ENCODE data around the gene PLEKHO2. TPM values are rescaled to one million over a fixed set of nuclear protein-coding genes. Genes with fewer than 3 reads are reported as not detected.
A peak's percentile ranks its signal among the peaks of the same experiment; 100 is the strongest.

Gene PLEKHO2
- total and polyA plus RNA-seq, 2 experiments from 2014 or later = 30.7 to 35.3 TPM

GRCh38 chr15:64816452-64816851 is 25.3 kb upstream of the PLEKHO2 start:
- Histone ChIP-seq H3K9me3 (ENCODE audit: low read depth) (no peaks in the 10 kb centered on the region), H2AFZ (no peak overlapping the region), H3K4me2 (ENCODE audit: unreplicated experiment) (no peak overlapping the region), H3K4me3 (no peak overlapping the region), H3K4me1 (ENCODE audit: insufficient read depth) (no peaks in the 10 kb centered on the region), H3K79me2 (ENCODE audit: insufficient read depth) (no peaks in the 10 kb centered on the region), H3K9ac (no peak overlapping the region), H3K9me2 (ENCODE audit: insufficient read depth) (no peaks in the 10 kb centered on the region), H3K36me3 (ENCODE audit: low read depth) (no peaks in the 10 kb centered on the region), H3F3A (ENCODE audit: insufficient read depth) (no peaks in the 10 kb centered on the region), H4K20me1 (ENCODE audit: insufficient read depth) (no peaks in the 10 kb centered on the region), H3K27me3 (replicated peaks; ENCODE audit: insufficient read depth) (no peaks in the 10 kb centered on the region), H3K27ac (no peak overlapping the region)
- 91 to 92% methylated on average over 13 of the region's 13 CpGs for WGBS, 2 experiments (ENCODE audit: low coverage in 1 of 2, low lambda C conversion rate in 2 of 2, missing lambda C conversion rate in 2 of 2)
- no peak for TF ChIP-seq EZH2phosphoT487 (IDR thresholded peaks at IDR 0.05; ENCODE audit: insufficient read depth, low read depth)
- no peak for TF ChIP-seq EZH2 (IDR thresholded peaks at IDR 0.05; ENCODE audit: insufficient read depth, poor library complexity, severe bottlenecking)
- DNase-seq = no peak
- in situ Hi-C loops (cut with MboI) = no loop called here

GRCh38 chr15:64824929-64825430 is 16.7 kb upstream of the PLEKHO2 start:
- 1% methylated on average over 17 of the region's 17 CpGs for WGBS, 2 experiments (ENCODE audit: low coverage in 1 of 2, low lambda C conversion rate in 2 of 2, missing lambda C conversion rate in 2 of 2)
- no peaks in the 10 kb centered on the region for H3K9me3 ChIP-seq (ENCODE audit: low read depth)

DNA sequence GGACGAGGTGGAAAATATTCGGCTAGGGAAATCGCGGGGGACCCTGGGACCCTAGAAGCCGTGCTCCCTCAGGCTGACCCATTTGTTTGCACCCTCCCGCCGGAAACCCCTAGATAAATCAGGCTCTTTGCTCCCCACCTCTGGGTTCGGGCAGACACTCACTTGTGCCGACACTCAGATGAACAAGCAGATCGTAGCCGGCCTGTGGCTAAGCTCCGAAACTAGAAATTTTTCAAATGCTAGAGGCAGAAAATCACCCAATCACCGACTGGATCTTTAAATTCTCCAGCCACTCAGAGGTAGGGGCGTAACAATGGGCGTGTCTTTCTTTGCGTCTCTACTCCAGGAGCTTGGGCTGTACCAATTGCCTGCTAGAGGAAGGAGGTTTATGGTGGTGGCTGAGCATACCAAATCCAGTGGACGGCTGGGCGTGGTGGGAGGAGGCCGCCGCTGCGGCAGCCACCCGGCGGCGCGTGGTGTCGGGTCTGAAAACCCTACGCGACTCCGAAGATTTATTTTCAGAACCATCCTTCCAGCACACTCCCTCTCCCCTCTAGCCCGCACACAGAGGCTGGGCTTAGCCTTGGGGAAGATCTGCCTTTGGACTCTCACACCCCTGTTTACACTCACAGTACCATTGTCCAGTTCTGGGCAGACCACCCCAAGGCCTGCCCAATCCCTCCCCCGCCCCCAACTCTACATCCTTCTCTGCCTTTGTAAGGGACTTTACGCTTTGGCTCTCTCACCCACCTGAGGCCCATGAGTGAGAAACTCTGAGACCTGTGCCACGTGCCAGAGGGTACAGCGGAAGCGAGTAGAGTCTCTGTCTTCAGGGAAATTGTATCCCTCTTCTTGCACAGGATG is 16.1 kb upstream of the PLEKHO2 start, which contains the start of gene PIF1:
Gene PIF1, minus strand, starts transcription at position 217 of the 864 bp plus-strand sequence. CDS start 1,312 bp downstream, outside the sequence.
- Histone ChIP-seq H3K4me3 (peak within 1 kb of the TSS; percentile 73), H2AFZ (peak within 1 kb of the TSS; percentile 96), H3K4me2 (ENCODE audit: unreplicated experiment) (peak within 1 kb of the TSS; percentile 84), H4K20me1 (ENCODE audit: insufficient read depth) (no peaks in the 10 kb centered on the region), H3K4me1 (ENCODE audit: insufficient read depth) (peaks cover 5% of the 10 kb centered on the region), H3K79me2 (ENCODE audit: insufficient read depth) (no peaks in the 10 kb centered on the region), H3K9me3 (ENCODE audit: low read depth) (no peaks in the 10 kb centered on the region), H3K27me3 (replicated peaks; ENCODE audit: insufficient read depth) (no peaks in the 10 kb centered on the region), H3K9me2 (ENCODE audit: insufficient read depth) (no peaks in the 10 kb centered on the region), H3K9ac (peak within 1 kb of the TSS; percentile 84), H3F3A (ENCODE audit: insufficient read depth) (no peaks in the 10 kb centered on the region), H3K36me3 (ENCODE audit: low read depth) (no peaks in the 10 kb centered on the region), H3K27ac (peak within 1 kb of the TSS; percentile 60)
- WGBS, 2 experiments (ENCODE audit: low coverage in 1 of 2, low lambda C conversion rate in 2 of 2, missing lambda C conversion rate in 2 of 2) = 1 to 2% methylated on average over 35 of the region's 35 CpGs
- in situ Hi-C loops (cut with MboI) = no loop called here
- no peak for TF ChIP-seq EZH2 (IDR thresholded peaks at IDR 0.05; ENCODE audit: insufficient read depth, poor library complexity, severe bottlenecking)
- TF ChIP-seq EZH2phosphoT487 (IDR thresholded peaks at IDR 0.05; ENCODE audit: insufficient read depth, low read depth) = no peak
- DNase-seq = peak; percentile 99

More at GRCh38 chr15:64824929-64825430, 16.7 kb upstream of the PLEKHO2 start:
- Histone ChIP-seq H3K4me3 (peak overlapping the region; percentile 73), H3K4me2 (ENCODE audit: unreplicated experiment) (peak overlapping the region; percentile 84), H3K27me3 (replicated peaks; ENCODE audit: insufficient read depth) (no peaks in the 10 kb centered on the region), H3K36me3 (ENCODE audit: low read depth) (no peaks in the 10 kb centered on the region), H3F3A (ENCODE audit: insufficient read depth) (no peaks in the 10 kb centered on the region), H3K27ac (peak overlapping the region; percentile 20), H3K4me1 (ENCODE audit: insufficient read depth) (peaks cover 5% of the 10 kb centered on the region), H3K9ac (peak overlapping the region; percentile 55), H2AFZ (peak overlapping the region; percentile 67), H3K9me2 (ENCODE audit: insufficient read depth) (no peaks in the 10 kb centered on the region), H4K20me1 (ENCODE audit: insufficient read depth) (no peaks in the 10 kb centered on the region), H3K79me2 (ENCODE audit: insufficient read depth) (no peaks in the 10 kb centered on the region)
- peak; percentile 40 for DNase-seq
- in situ Hi-C loops (cut with MboI) = no loop called here
- TF ChIP-seq EZH2phosphoT487 (IDR thresholded peaks at IDR 0.05; ENCODE audit: insufficient read depth, low read depth) = no peak

- Histone ChIP-seq H3K27ac (no peak overlapping the region), H2AFZ (no peak overlapping the region), H3K36me3 (ENCODE audit: low read depth) (no peaks in the 10 kb centered on the region), H3F3A (ENCODE audit: insufficient read depth) (no peaks in the 10 kb centered on the region), H3K4me2 (ENCODE audit: unreplicated experiment) (no peak overlapping the region), H3K9ac (no peak overlapping the region), H3K4me3 (no peak overlapping the region), H3K4me1 (ENCODE audit: insufficient read depth) (peaks cover 5% of the 10 kb centered on the region), H3K79me2 (ENCODE audit: insufficient read depth) (no peaks in the 10 kb centered on the region), H3K9me3 (ENCODE audit: low read depth) (no peaks in the 10 kb centered on the region), H3K9me2 (ENCODE audit: insufficient read depth) (no peaks in the 10 kb centered on the region), H3K27me3 (replicated peaks; ENCODE audit: insufficient read depth) (no peaks in the 10 kb centered on the region), H4K20me1 (ENCODE audit: insufficient read depth) (no peaks in the 10 kb centered on the region)
- in situ Hi-C loops (cut with MboI) = no loop called here
- TF ChIP-seq EZH2 (IDR thresholded peaks at IDR 0.05; ENCODE audit: insufficient read depth, poor library complexity, severe bottlenecking) = no peak
- TF ChIP-seq EZH2phosphoT487 (IDR thresholded peaks at IDR 0.05; ENCODE audit: insufficient read depth, low read depth) = no peak
- peak; percentile 54 for DNase-seq
- 81 to 88% methylated on average over 5 of the region's 5 CpGs for WGBS, 2 experiments (ENCODE audit: low coverage in 1 of 2, low lambda C conversion rate in 2 of 2, missing lambda C conversion rate in 2 of 2)
Measured at GRCh38 chr15:64828985-64829384, 12.7 kb upstream of the PLEKHO2 start.
